ENCODE results near the gene TINAGL1.

Gene TINAGL1

GRCh38 chr1:31627301-31627929, 51.1 kb downstream of the TINAGL1 start:
- Histone ChIP-seq H3K4me2 (ENCODE audit: low read length) (no peak overlapping the region), H3K79me2 (ENCODE audit: low read length) (no peaks in the 10 kb centered on the region), H3K4me3 (ENCODE audit: low read length) (no peak overlapping the region), H3K4me1 (ENCODE audit: low read length) (peaks cover 11% of the 10 kb centered on the region), H3K27ac (ENCODE audit: low read length) (no peak overlapping the region), H2AFZ (ENCODE audit: low read depth, low read length) (no peak overlapping the region), H3K9ac (ENCODE audit: low read length) (no peak overlapping the region), H3K9me3 (ENCODE audit: insufficient read depth, low read length) (no peaks in the 10 kb centered on the region), H4K20me1 (ENCODE audit: insufficient read depth, low read length) (no peaks in the 10 kb centered on the region), H3K36me3 (replicated peaks; ENCODE audit: low read depth, low read length) (no peaks in the 10 kb centered on the region), H3K27me3 (ENCODE audit: low read depth, low read length) (no peaks in the 10 kb centered on the region)
- no peak for TF ChIP-seq EZH2phosphoT487 (IDR thresholded peaks at IDR 0.05; ENCODE audit: low read depth)
- TF ChIP-seq, protein P1, sequence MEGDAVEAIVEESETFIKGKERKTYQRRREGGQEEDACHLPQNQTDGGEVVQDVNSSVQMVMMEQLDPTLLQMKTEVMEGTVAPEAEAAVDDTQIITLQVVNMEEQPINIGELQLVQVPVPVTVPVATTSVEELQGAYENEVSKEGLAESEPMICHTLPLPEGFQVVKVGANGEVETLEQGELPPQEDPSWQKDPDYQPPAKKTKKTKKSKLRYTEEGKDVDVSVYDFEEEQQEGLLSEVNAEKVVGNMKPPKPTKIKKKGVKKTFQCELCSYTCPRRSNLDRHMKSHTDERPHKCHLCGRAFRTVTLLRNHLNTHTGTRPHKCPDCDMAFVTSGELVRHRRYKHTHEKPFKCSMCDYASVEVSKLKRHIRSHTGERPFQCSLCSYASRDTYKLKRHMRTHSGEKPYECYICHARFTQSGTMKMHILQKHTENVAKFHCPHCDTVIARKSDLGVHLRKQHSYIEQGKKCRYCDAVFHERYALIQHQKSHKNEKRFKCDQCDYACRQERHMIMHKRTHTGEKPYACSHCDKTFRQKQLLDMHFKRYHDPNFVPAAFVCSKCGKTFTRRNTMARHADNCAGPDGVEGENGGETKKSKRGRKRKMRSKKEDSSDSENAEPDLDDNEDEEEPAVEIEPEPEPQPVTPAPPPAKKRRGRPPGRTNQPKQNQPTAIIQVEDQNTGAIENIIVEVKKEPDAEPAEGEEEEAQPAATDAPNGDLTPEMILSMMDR (IDR thresholded peaks at IDR 0.05; ENCODE audit: low read depth, low read length) = no peak

DNA sequence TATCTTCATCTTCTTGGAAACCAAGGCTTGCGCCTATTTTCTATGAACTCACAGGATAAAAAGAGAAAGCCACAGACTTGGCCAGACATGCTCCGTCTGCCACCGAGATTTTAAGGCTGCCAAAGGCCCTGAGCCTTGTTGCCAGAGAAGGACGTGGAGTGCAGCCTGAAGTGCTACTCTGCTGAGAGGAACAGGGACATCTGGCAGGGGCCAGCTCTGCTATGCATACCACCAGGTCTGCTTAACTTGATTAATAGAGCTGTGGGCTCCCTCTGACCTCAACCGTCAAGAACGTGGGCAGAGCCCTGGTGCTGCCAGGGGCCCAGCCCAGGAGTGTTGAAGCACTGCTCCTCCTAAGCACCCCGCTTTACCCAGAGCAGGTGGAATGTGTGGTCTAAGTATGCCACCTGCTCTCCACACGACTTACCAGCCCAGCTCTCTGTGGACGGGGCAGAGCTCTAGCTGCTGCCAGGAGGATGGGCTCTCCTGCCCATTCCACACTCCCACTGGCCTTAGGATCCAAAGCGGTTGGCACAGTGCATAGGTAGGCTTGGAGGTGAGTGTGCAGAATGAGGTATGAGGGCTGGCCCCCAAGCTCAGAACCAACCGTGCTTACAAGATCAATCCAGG, 51.7 kb downstream of the TINAGL1 start:
- no peak overlapping the region for H3K4me2 ChIP-seq (ENCODE audit: low read length)
- H3K79me2 ChIP-seq (ENCODE audit: low read length) = no peaks in the 10 kb centered on the region
- H3K36me3 ChIP-seq (replicated peaks; ENCODE audit: low read depth, low read length) = no peaks in the 10 kb centered on the region
- no peaks in the 10 kb centered on the region for H3K9me3 ChIP-seq (ENCODE audit: insufficient read depth, low read length)
- H3K4me3 ChIP-seq (ENCODE audit: low read length) = no peak overlapping the region
- H2AFZ ChIP-seq (ENCODE audit: low read depth, low read length) = no peak overlapping the region
- no peaks in the 10 kb centered on the region for H4K20me1 ChIP-seq (ENCODE audit: insufficient read depth, low read length)
- no peak overlapping the region for H3K27ac ChIP-seq (ENCODE audit: low read length)
- H3K4me1 ChIP-seq (ENCODE audit: low read length) = peaks cover 13% of the 10 kb centered on the region
- H3K27me3 ChIP-seq (ENCODE audit: low read depth, low read length) = no peaks in the 10 kb centered on the region
- no peak overlapping the region for H3K9ac ChIP-seq (ENCODE audit: low read length)
- no peak for TF ChIP-seq EZH2phosphoT487 (IDR thresholded peaks at IDR 0.05; ENCODE audit: low read depth)
- TF ChIP-seq, protein P1 (IDR thresholded peaks at IDR 0.05; ENCODE audit: low read depth, low read length) = no peak

- Histone ChIP-seq H4K20me1 (ENCODE audit: insufficient read depth, low read length) (no peaks in the 10 kb centered on the region), H2AFZ (ENCODE audit: low read depth, low read length) (no peak overlapping the region), H3K4me2 (ENCODE audit: low read length) (no peak overlapping the region), H3K4me3 (ENCODE audit: low read length) (no peak overlapping the region), H3K4me1 (ENCODE audit: low read length) (peaks cover 10% of the 10 kb centered on the region), H3K36me3 (replicated peaks; ENCODE audit: low read depth, low read length) (no peaks in the 10 kb centered on the region), H3K9ac (ENCODE audit: low read length) (no peak overlapping the region), H3K79me2 (ENCODE audit: low read length) (no peaks in the 10 kb centered on the region), H3K27me3 (ENCODE audit: low read depth, low read length) (no peaks in the 10 kb centered on the region), H3K9me3 (ENCODE audit: insufficient read depth, low read length) (no peaks in the 10 kb centered on the region), H3K27ac (ENCODE audit: low read length) (no peak overlapping the region)
- TF ChIP-seq, protein P1 (IDR thresholded peaks at IDR 0.05; ENCODE audit: low read depth, low read length) = no peak
- no peak for TF ChIP-seq EZH2phosphoT487 (IDR thresholded peaks at IDR 0.05; ENCODE audit: low read depth)
Measured at GRCh38 chr1:31628931-31629556, 52.7 kb downstream of the TINAGL1 start.

DNA sequence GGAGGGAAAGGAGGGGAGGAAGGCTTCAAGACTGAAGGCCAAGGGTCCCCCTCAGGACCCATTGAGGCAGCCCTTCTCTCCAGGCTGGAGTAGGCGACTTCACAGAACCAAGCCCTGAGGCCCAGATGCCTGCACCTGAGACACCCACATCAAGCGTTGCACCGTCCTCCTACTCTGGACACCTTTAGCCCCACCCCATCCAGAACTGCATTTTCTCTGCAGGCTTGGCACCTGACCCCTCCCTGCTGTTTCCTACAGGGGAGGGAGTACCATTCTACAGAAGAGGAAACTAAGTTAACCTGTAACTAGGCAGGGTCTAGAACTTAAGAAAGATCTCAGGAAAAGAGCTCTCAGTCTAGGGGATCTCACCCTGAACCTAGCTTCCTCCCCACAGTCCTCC, 56.3 kb downstream of the TINAGL1 start:
- Histone ChIP-seq H3K4me1 (ENCODE audit: low read length) (peaks cover 12% of the 10 kb centered on the region), H3K27ac (ENCODE audit: low read length) (no peak overlapping the region), H3K79me2 (ENCODE audit: low read length) (peaks cover 24% of the 10 kb centered on the region), H2AFZ (ENCODE audit: low read depth, low read length) (no peak overlapping the region), H3K9me3 (ENCODE audit: insufficient read depth, low read length) (no peaks in the 10 kb centered on the region), H4K20me1 (ENCODE audit: insufficient read depth, low read length) (no peaks in the 10 kb centered on the region), H3K36me3 (replicated peaks; ENCODE audit: low read depth, low read length) (no peaks in the 10 kb centered on the region), H3K9ac (ENCODE audit: low read length) (no peak overlapping the region), H3K4me2 (ENCODE audit: low read length) (no peak overlapping the region), H3K4me3 (ENCODE audit: low read length) (no peak overlapping the region), H3K27me3 (ENCODE audit: low read depth, low read length) (no peaks in the 10 kb centered on the region)
- TF ChIP-seq EZH2phosphoT487 (IDR thresholded peaks at IDR 0.05; ENCODE audit: low read depth) = no peak
- TF ChIP-seq, protein P1 (IDR thresholded peaks at IDR 0.05; ENCODE audit: low read depth, low read length) = no peak
